ENCODE measurements around the gene BHLHA15. TPM values are rescaled to one million over a fixed set of nuclear protein-coding genes. Genes with fewer than 3 reads are reported as not detected.

BHLHA15 gene
- total and polyA plus RNA-seq, 12 donors: 0.57 to 3.6 (median 1.6) TPM; not detected in 8

- intact Hi-C loops (cut with DNase I): no loop called here
- no peak overlapping the region for H3K4me3 ChIP-seq
Observed at GRCh38 chr7:98163704-98164494, 47.3 kb upstream of the BHLHA15 start.

GRCh38 chr7:98165827-98166667 lies 45.2 kb upstream of the BHLHA15 start:
- TF ChIP-seq POLR2A (IDR thresholded peaks at IDR 0.05): no peak
- TF ChIP-seq CTCF (IDR thresholded peaks at IDR 0.05): peak; percentile 48 to 86 (median 76)
- H3K4me1 ChIP-seq (replicated peaks in 1 of 2): peaks cover 8 to 12% of the 10 kb centered on the region in 2 donors
- intact Hi-C loops (cut with DNase I): loop anchor here in 1 of 2 donors (5.0 kb wide), 1 partner anchor 144 kb away; no protein-coding TSS in a partner anchor
- no peak overlapping the region for H3K4me3 ChIP-seq
- 38 to 51% (median 44%) methylated on average over 14 to 18 of the region's 18 CpGs for WGBS, 4 donors
- no peaks in the 10 kb centered on the region for H3K27me3 ChIP-seq
- DNase-seq: peak; percentile 52 to 82 (median 70)
- peak overlapping the region in 1 of 5 donors; percentile 66 for H3K27ac ChIP-seq
- no peaks in the 10 kb centered on the region for H3K9me3 ChIP-seq (replicated peaks in 1 of 3)
- H3K36me3 ChIP-seq (replicated peaks in 1 of 2): no peaks in the 10 kb centered on the region

More at GRCh38 chr7:98163704-98164494, 47.3 kb upstream of the BHLHA15 start:
- DNase-seq: peak in 5 of 7 donors; percentile 20 to 68 (median 43)
- Histone ChIP-seq H3K27ac (peak overlapping the region in 3 of 5 donors; percentile 37 to 83 (median 57)), H3K36me3 (replicated peaks in 1 of 2) (no peaks in the 10 kb centered on the region), H3K27me3 (no peaks in the 10 kb centered on the region), H3K4me1 (replicated peaks in 1 of 2) (peaks cover 8 to 12% of the 10 kb centered on the region in 2 donors), H3K9me3 (replicated peaks in 1 of 3) (no peaks in the 10 kb centered on the region)
- 63 to 70% (median 66%) methylated on average over 16 of the region's 16 CpGs for WGBS, 4 donors
- no peak for TF ChIP-seq CTCF (IDR thresholded peaks at IDR 0.05)
- no peak for TF ChIP-seq POLR2A (IDR thresholded peaks at IDR 0.05)

- Histone ChIP-seq H3K4me1 (replicated peaks in 1 of 2) (peaks cover 8 to 12% of the 10 kb centered on the region in 2 donors), H3K27me3 (no peaks in the 10 kb centered on the region), H3K9me3 (replicated peaks in 1 of 3) (no peaks in the 10 kb centered on the region), H3K36me3 (replicated peaks in 1 of 2) (peaks cover 0 to 2% of the 10 kb centered on the region in 2 donors), H3K4me3 (no peak overlapping the region), H3K27ac (no peak overlapping the region)
- WGBS, 4 donors: 64 to 82% (median 72%) methylated on average over 2 of the region's 2 CpGs
- TF ChIP-seq POLR2A (IDR thresholded peaks at IDR 0.05) (no peak), CTCF (IDR thresholded peaks at IDR 0.05) (no peak)
- intact Hi-C loops (cut with DNase I): loop anchor here in 1 of 2 donors (5.0 kb wide), 1 partner anchor 144 kb away; no protein-coding TSS in a partner anchor
- DNase-seq: no peak
Observed at GRCh38 chr7:98166668-98166970, 44.6 kb upstream of the BHLHA15 start.

GRCh38 chr7:98167653-98168052 lies 43.6 kb upstream of the BHLHA15 start:
- Histone ChIP-seq H3K9me3 (replicated peaks in 1 of 3) (no peaks in the 10 kb centered on the region), H3K27ac (no peak overlapping the region), H3K4me3 (no peak overlapping the region), H3K36me3 (replicated peaks in 1 of 2) (peaks cover 0 to 12% of the 10 kb centered on the region in 2 donors), H3K27me3 (no peaks in the 10 kb centered on the region), H3K4me1 (replicated peaks in 1 of 2) (peaks cover 8 to 12% of the 10 kb centered on the region in 2 donors)
- WGBS, 4 donors: 90 to 95% (median 92%) methylated on average over 15 of the region's 15 CpGs
- TF ChIP-seq CTCF (IDR thresholded peaks at IDR 0.05) (no peak), POLR2A (IDR thresholded peaks at IDR 0.05) (no peak)
- intact Hi-C loops (cut with DNase I): loop anchor here (1.0 to 5.0 kb wide), 4 partner anchors 61 to 145 kb away; partner anchors contain the start of gene LMTK2 (in 2 of the 2)
- DNase-seq: no peak
